ENCODE measurements around the gene GART.

Gene GART

GRCh38 chr21:33505833-33506232 is 36.1 kb downstream of the GART start:
- Histone ChIP-seq H3K27ac (replicated peaks) (no peak overlapping the region), H3K4me3 (replicated peaks; ENCODE audit: insufficient read depth, low read length) (no peak overlapping the region), H3K27me3 (ENCODE audit: insufficient read depth, poor library complexity, severe bottlenecking) (no peaks in the 10 kb centered on the region)
- no peak for TF ChIP-seq CTCF (IDR thresholded peaks at IDR 0.05; ENCODE audit: insufficient read depth, low read length)
- TF ChIP-seq SPI1 (IDR thresholded peaks at IDR 0.05; ENCODE audit: borderline replicate concordance, low read depth), result no peak
- TF ChIP-seq REST (IDR thresholded peaks at IDR 0.05; ENCODE audit: insufficient replicate concordance, low read depth), result no peak
- no peak for TF ChIP-seq POLR2AphosphoS5 (IDR thresholded peaks at IDR 0.05; ENCODE audit: low read depth)
- TF ChIP-seq GABPA (IDR thresholded peaks at IDR 0.05; ENCODE audit: low read depth), result no peak
- no peak for DNase-seq (ENCODE audit: low read depth in 1 of 2, low spot score in 1 of 2)

GRCh38 chr21:33496345-33496744 is 45.6 kb downstream of the GART start:
- DNase-seq (ENCODE audit: low read depth in 1 of 2, low spot score in 1 of 2), result no peak
- Histone ChIP-seq H3K4me3 (replicated peaks; ENCODE audit: insufficient read depth, low read length) (no peak overlapping the region), H3K27me3 (ENCODE audit: insufficient read depth, poor library complexity, severe bottlenecking) (no peaks in the 10 kb centered on the region), H3K27ac (replicated peaks) (no peak overlapping the region)
- TF ChIP-seq GABPA (IDR thresholded peaks at IDR 0.05; ENCODE audit: low read depth) (no peak), CTCF (IDR thresholded peaks at IDR 0.05; ENCODE audit: insufficient read depth, low read length) (no peak), POLR2AphosphoS5 (IDR thresholded peaks at IDR 0.05; ENCODE audit: low read depth) (no peak), SPI1 (IDR thresholded peaks at IDR 0.05; ENCODE audit: borderline replicate concordance, low read depth) (no peak), REST (IDR thresholded peaks at IDR 0.05; ENCODE audit: insufficient replicate concordance, low read depth) (no peak)

- no peak overlapping the region for H3K27ac ChIP-seq (replicated peaks)
- TF ChIP-seq SPI1 (IDR thresholded peaks at IDR 0.05; ENCODE audit: borderline replicate concordance, low read depth) (no peak), CTCF (IDR thresholded peaks at IDR 0.05; ENCODE audit: insufficient read depth, low read length) (no peak), REST (IDR thresholded peaks at IDR 0.05; ENCODE audit: insufficient replicate concordance, low read depth) (no peak), GABPA (IDR thresholded peaks at IDR 0.05; ENCODE audit: low read depth) (no peak), POLR2AphosphoS5 (IDR thresholded peaks at IDR 0.05; ENCODE audit: low read depth) (no peak)
Measured at GRCh38 chr21:33495743-33496142, 46.2 kb downstream of the GART start.

More at GRCh38 chr21:33495743-33496142, 46.2 kb downstream of the GART start:
- Histone ChIP-seq H3K27me3 (ENCODE audit: insufficient read depth, poor library complexity, severe bottlenecking) (no peaks in the 10 kb centered on the region), H3K4me3 (replicated peaks; ENCODE audit: insufficient read depth, low read length) (no peak overlapping the region)
- DNase-seq (ENCODE audit: low read depth in 1 of 2, low spot score in 1 of 2), result no peak

All from HL-60 (cell line).